Karpas-422 (cell line): ENCODE measurements around the gene FUCA1. TPM values are rescaled to one million over a fixed set of nuclear protein-coding genes. Genes with fewer than 3 reads are reported as not detected.
"Not testable (repeated sequence)": the region's sequence is repeated elsewhere in the genome, so short reads cannot be mapped to it uniquely, and the experiment has no call there.

ENCODE experiments used
- DNase-seq: peaks from one replicate; pipeline ENCODE4 v3.0.0-alpha.2; 2015
- H2AFZ ChIP-seq: fragments of 200-600 bp; sonication (generic); 2 replicates; pipeline ENCODE4 v1.6.1; 2014; ENCODE audit warnings: antibody characterized with exemption, low read length, mixed read lengths
- H3K27ac ChIP-seq: fragments of 200-600 bp; sonication (generic); 2 replicates; pipeline ENCODE4 v1.5.1; 2014; ENCODE audit warnings: mild to moderate bottlenecking, low read length, moderate library complexity
- H3K27me3 ChIP-seq: fragments of 200-600 bp; sonication (generic); 2 replicates; pipeline ENCODE4 v1.6.1; 2014; ENCODE audit warnings: low read length, mixed read lengths
- H3K36me3 ChIP-seq: fragments of 200-600 bp; sonication (generic); 2 replicates; pipeline ENCODE4 v1.6.1; 2014; ENCODE audit warnings: low read length, mixed read lengths; ENCODE audit not compliant: insufficient read depth
- H3K4me1 ChIP-seq: fragments of 200-600 bp; sonication (generic); 2 replicates; pipeline ENCODE4 v1.6.1; 2014; ENCODE audit warnings: mild to moderate bottlenecking, low read length, mixed read lengths
- H3K4me2 ChIP-seq: fragments of 200-600 bp; sonication (generic); 2 replicates; pipeline ENCODE4 v1.6.1; 2014; ENCODE audit warnings: low read length, low read depth, mild to moderate bottlenecking; ENCODE audit not compliant: poor library complexity, severe bottlenecking
- H3K4me3 ChIP-seq: fragments of 200-600 bp; sonication (generic); 2 replicates; pipeline ENCODE4 v1.5.1; 2014; ENCODE audit warnings: mild to moderate bottlenecking, antibody characterized with exemption, low read length, mixed read lengths
- H3K79me2 ChIP-seq: fragments of 200-600 bp; sonication (generic); 2 replicates; pipeline ENCODE4 v1.6.1; 2014; ENCODE audit warnings: mild to moderate bottlenecking, low read length, mixed read lengths
- H3K9ac ChIP-seq: fragments of 200-600 bp; sonication (generic); 2 replicates; pipeline ENCODE4 v1.6.0; 2014; ENCODE audit warnings: low read length
- H3K9me2 ChIP-seq: fragments of 200-600 bp; sonication (generic), shearing (Covaris generic); replicated peaks from 2 replicates; pipeline ENCODE4 v1.6.0; 2014; ENCODE audit warnings: mild to moderate bottlenecking, low read length, moderate library complexity; ENCODE audit not compliant: insufficient read depth
- H3K9me3 ChIP-seq: fragments of 300-700, 200-600 bp; sonication (generic); 2 replicates; pipeline ENCODE4 v1.6.1; 2014; ENCODE audit warnings: low read length, mixed read lengths
- H4K20me1 ChIP-seq: fragments of 200-600 bp; sonication (generic); 2 replicates; pipeline ENCODE4 v1.6.1; 2014; ENCODE audit warnings: mild to moderate bottlenecking, antibody characterized with exemption, low read length, low read depth; ENCODE audit not compliant: insufficient read depth
- total RNA-seq: library from RNA; depleted of rRNA; stranded (reverse); fragments of >200 nt; shearing (Covaris generic); gene quantifications from 2 replicates; pipeline ENCODE4 v1.2.3, GENCODE V29; 2014; ENCODE audit warnings: low replicate concordance

Gene FUCA1
- total RNA-seq, 1 experiment from 2014 or later = 47.2 TPM

GRCh38 chr1:23847482-23848095, 20.5 kb downstream of the FUCA1 start:
- H3K9ac ChIP-seq, H2AFZ ChIP-seq, H3K4me3 ChIP-seq, H3K27ac ChIP-seq, H4K20me1 ChIP-seq, DNase-seq, H3K79me2 ChIP-seq, H3K4me1 ChIP-seq, H3K9me2 ChIP-seq, H3K9me3 ChIP-seq, H3K4me2 ChIP-seq, H3K27me3 ChIP-seq: not testable (repeated sequence)
- H3K36me3 ChIP-seq = peaks cover 30% of the 10 kb centered on the region

- H3K4me2 ChIP-seq = no peak overlapping the region
- H3K4me1 ChIP-seq = no peaks in the 10 kb centered on the region
- H3K9me2 ChIP-seq = no peaks in the 10 kb centered on the region
- H3K9me3 ChIP-seq = no peaks in the 10 kb centered on the region
- no peak overlapping the region for H3K9ac ChIP-seq
- no peak overlapping the region for H3K4me3 ChIP-seq
- no peak overlapping the region for H2AFZ ChIP-seq
- DNase-seq = no peak
- H3K79me2 ChIP-seq = no peaks in the 10 kb centered on the region
- H3K27me3 ChIP-seq = no peaks in the 10 kb centered on the region
- peaks cover 26% of the 10 kb centered on the region for H3K36me3 ChIP-seq
- H3K27ac ChIP-seq = no peak overlapping the region
- H4K20me1 ChIP-seq = no peaks in the 10 kb centered on the region
Observed at GRCh38 chr1:23845163-23845562, 22.9 kb downstream of the FUCA1 start.

GRCh38 chr1:23843644-23844043, 24.4 kb downstream of the FUCA1 start:
- Histone ChIP-seq H3K4me2 (no peak overlapping the region), H3K79me2 (no peaks in the 10 kb centered on the region), H3K4me3 (no peak overlapping the region), H3K27ac (no peak overlapping the region), H3K9me2 (no peaks in the 10 kb centered on the region), H3K27me3 (no peaks in the 10 kb centered on the region), H3K36me3 (peaks cover 24% of the 10 kb centered on the region), H3K9me3 (no peaks in the 10 kb centered on the region), H4K20me1 (no peaks in the 10 kb centered on the region), H3K4me1 (peaks cover 3% of the 10 kb centered on the region), H3K9ac (no peak overlapping the region), H2AFZ (no peak overlapping the region)
- no peak for DNase-seq

GRCh38 chr1:23838401-23838866, 29.7 kb downstream of the FUCA1 start:
- Histone ChIP-seq H3K27me3 (no peaks in the 10 kb centered on the region), H4K20me1 (no peaks in the 10 kb centered on the region), H3K9me3 (no peaks in the 10 kb centered on the region), H3K4me3 (peak overlapping the region; percentile 66), H3K4me1 (peaks cover 18% of the 10 kb centered on the region), H3K9me2 (no peaks in the 10 kb centered on the region), H3K4me2 (peak overlapping the region; percentile 99), H3K27ac (peak overlapping the region; percentile 66), H3K79me2 (no peaks in the 10 kb centered on the region), H2AFZ (peak overlapping the region; percentile 93; the same call in 1 of the 2 replicates), H3K36me3 (no peaks in the 10 kb centered on the region), H3K9ac (peak overlapping the region; percentile 66)
- DNase-seq = peak; percentile 93

GRCh38 chr1:23837908-23838307, 30.2 kb downstream of the FUCA1 start:
- DNase-seq = peak; percentile 60
- H3K9ac ChIP-seq = peak overlapping the region; percentile 66
- peaks cover 18% of the 10 kb centered on the region for H3K4me1 ChIP-seq
- no peaks in the 10 kb centered on the region for H3K79me2 ChIP-seq
- H3K27me3 ChIP-seq = no peaks in the 10 kb centered on the region
- peak overlapping the region; percentile 66 for H3K4me3 ChIP-seq
- no peaks in the 10 kb centered on the region for H3K36me3 ChIP-seq
- peak overlapping the region; percentile 99 for H3K4me2 ChIP-seq
- peak overlapping the region; percentile 93; the same call in 1 of the 2 replicates for H2AFZ ChIP-seq
- H3K9me3 ChIP-seq = no peaks in the 10 kb centered on the region
- H3K9me2 ChIP-seq = no peaks in the 10 kb centered on the region
- no peaks in the 10 kb centered on the region for H4K20me1 ChIP-seq
- H3K27ac ChIP-seq = no peak overlapping the region

GRCh38 chr1:23836037-23836436, 32.1 kb downstream of the FUCA1 start:
- H3K9ac ChIP-seq = no peak overlapping the region
- no peak overlapping the region for H3K4me2 ChIP-seq
- H2AFZ ChIP-seq = no peak overlapping the region
- peaks cover 18% of the 10 kb centered on the region for H3K4me1 ChIP-seq
- H3K9me2 ChIP-seq = no peaks in the 10 kb centered on the region
- H3K27me3 ChIP-seq = no peaks in the 10 kb centered on the region
- H3K27ac ChIP-seq = no peak overlapping the region
- H3K9me3 ChIP-seq = no peaks in the 10 kb centered on the region
- H3K36me3 ChIP-seq = no peaks in the 10 kb centered on the region
- DNase-seq = no peak
- H3K4me3 ChIP-seq = no peak overlapping the region
- H4K20me1 ChIP-seq = no peaks in the 10 kb centered on the region
- H3K79me2 ChIP-seq = no peaks in the 10 kb centered on the region

GRCh38 chr1:23834156-23834555, 33.9 kb downstream of the FUCA1 start:
- not testable (repeated sequence) for H2AFZ ChIP-seq, DNase-seq, H3K4me2 ChIP-seq, H3K9ac ChIP-seq, H3K9me3 ChIP-seq, H4K20me1 ChIP-seq, H3K9me2 ChIP-seq, H3K27me3 ChIP-seq, H3K27ac ChIP-seq, H3K79me2 ChIP-seq, H3K36me3 ChIP-seq, H3K4me3 ChIP-seq
- H3K4me1 ChIP-seq = peaks cover 28% of the 10 kb centered on the region

- Histone ChIP-seq H3K4me2 (peak overlapping the region; percentile 22), H3K36me3 (no peaks in the 10 kb centered on the region), H3K79me2 (peaks cover 18% of the 10 kb centered on the region), H2AFZ (peak overlapping the region; percentile 34; the same call in 1 of the 2 replicates), H3K9me2 (no peaks in the 10 kb centered on the region), H3K9me3 (no peaks in the 10 kb centered on the region), H3K27me3 (no peaks in the 10 kb centered on the region), H3K4me3 (no peak overlapping the region), H4K20me1 (no peaks in the 10 kb centered on the region), H3K4me1 (peaks cover 33% of the 10 kb centered on the region), H3K9ac (no peak overlapping the region; the same call in 1 of the 2 replicates), H3K27ac (peak overlapping the region; percentile 53; the same call in 1 of the 2 replicates)
- peak; percentile 56 for DNase-seq
Observed at GRCh38 chr1:23827717-23828116, 40.4 kb downstream of the FUCA1 start.
